SK-N-SH (cell line): Measurements from ENCODE around the gene CNTFR. TPM values are rescaled to one million over a fixed set of nuclear protein-coding genes. Genes with fewer than 3 reads are reported as not detected.
A peak's percentile ranks its signal among the peaks of the same experiment; 100 is the strongest.

Experiments used
- CTCF ChIA-PET: fragments of 300-600, 350-600 bp; formaldehyde crosslinking; extraction: SDS; loops from one replicate; lab custom pipeline; 2021; lab: Yijun Ruan, JAX
- POLR2A ChIA-PET: fragments of 350-600 bp; sonication (Branson Sonifier 250); formaldehyde crosslinking; extraction: SDS; loops from one replicate; lab custom pipeline; 2020; ENCODE audit warnings: antibody characterized with exemption, inconsistent platforms; lab: Yijun Ruan, JAX
- DNase-seq: peaks from one replicate; pipeline ENCODE4 v3.0.0; 2012
- H2AFZ ChIP-seq: fragments of 200-600 bp; sonication (generic); 2 replicates; pipeline ENCODE4 v1.8.1; 2016; ENCODE audit warnings: antibody characterized with exemption, mild to moderate bottlenecking, low read depth
- H3F3A ChIP-seq: fragments of 200-600 bp; sonication (generic); replicated peaks from 2 replicates; pipeline ENCODE3; 2016; ENCODE audit warnings: antibody characterized with exemption, mild to moderate bottlenecking; ENCODE audit not compliant: insufficient read depth
- H3K27ac ChIP-seq, 2 experiments: fragments of 200-500 bp in 1 of 2; fragments of 200-600 bp in 1 of 2; sonication (Bioruptor generic) in 1 of 2; sonication (generic), shearing (Covaris generic) in 1 of 2; 2 replicates each; pipeline versions ENCODE4 v1.5.1 to v1.6.1; 2014 to 2016; ENCODE audit warnings: low read depth in 2 of 2, inconsistent platforms in 1 of 2, low read length in 1 of 2, mild to moderate bottlenecking in 1 of 2, mixed read lengths in 1 of 2
- H3K27me3 ChIP-seq: fragments of 200-600 bp; sonication (generic), shearing (Covaris generic); 2 replicates; pipeline ENCODE4 v1.6.1; 2016; ENCODE audit warnings: mixed run types; ENCODE audit not compliant: insufficient read depth
- H3K36me3 ChIP-seq, 2 experiments: fragments of 200-500 bp in 1 of 2; fragments of 200-600 bp in 1 of 2; sonication (Bioruptor generic) in 1 of 2; sonication (generic) in 1 of 2; replicated peaks in 1 of 2; 2 replicates each; pipeline versions ENCODE3 to v1.5.1; 2014 to 2016; ENCODE audit warnings: low read length in 1 of 2, mild to moderate bottlenecking in 1 of 2; ENCODE audit not compliant: insufficient read depth in 2 of 2, control insufficient read depth in 1 of 2
- H3K4me1 ChIP-seq, 2 experiments: fragments of 200-500 bp in 1 of 2; fragments of 200-600 bp in 1 of 2; sonication (Bioruptor generic) in 1 of 2; sonication (generic), shearing (Covaris generic) in 1 of 2; 2 replicates each; pipeline versions ENCODE4 v1.5.1 to v1.6.1; 2014 to 2016; ENCODE audit warnings: low read depth in 1 of 2, low read length in 1 of 2, mixed run types in 1 of 2; ENCODE audit not compliant: insufficient read depth in 2 of 2, control insufficient read depth in 1 of 2
- H3K4me2 ChIP-seq: fragments of 200-600 bp; sonication (generic), shearing (Covaris generic); 2 replicates; pipeline ENCODE4 v1.6.1; 2017; ENCODE audit warnings: mixed run types
- H3K4me3 ChIP-seq, 2 experiments: fragments of 200-500 bp in 1 of 2; fragments of 200-600 bp in 1 of 2; sonication (Bioruptor generic) in 1 of 2; sonication (generic), shearing (Covaris generic) in 1 of 2; 2 replicates each; pipeline versions ENCODE4 v1.5.1 to v1.8.1; 2014 to 2016; ENCODE audit warnings: low read depth in 2 of 2, inconsistent platforms in 1 of 2, low read length in 1 of 2, mild to moderate bottlenecking in 1 of 2, mixed read lengths in 1 of 2, moderate library complexity in 1 of 2
- H3K79me2 ChIP-seq: fragments of 200-600 bp; sonication (generic); 2 replicates; pipeline ENCODE4 v1.8.1; 2017; ENCODE audit warnings: mild to moderate bottlenecking; ENCODE audit not compliant: insufficient read depth
- H3K9ac ChIP-seq: fragments of 200-600 bp; sonication (generic); 2 replicates; pipeline ENCODE4 v1.6.1; 2017; ENCODE audit warnings: mixed run types
- H3K9me2 ChIP-seq: fragments of 200-600 bp; sonication (generic); 2 replicates; pipeline ENCODE4 v1.6.1; 2017; ENCODE audit warnings: mixed run types
- H3K9me3 ChIP-seq: fragments of 200-600 bp; sonication (generic); 2 replicates; pipeline ENCODE4 v1.6.1; 2017; ENCODE audit warnings: mixed run types, mild to moderate bottlenecking, moderate library complexity
- H4K20me1 ChIP-seq: fragments of 200-600 bp; sonication (generic); 2 replicates; pipeline ENCODE4 v1.6.1; 2017; ENCODE audit warnings: mild to moderate bottlenecking, mixed run types; ENCODE audit not compliant: insufficient read depth
- ELF1 ChIP-seq: IDR thresholded peaks from 2 replicates; pipeline ENCODE4 v1.4.0; 2012
- EP300 ChIP-seq, 2 experiments: IDR thresholded peaks; 2 replicates each; pipeline versions ENCODE4 v1.4.0 to v1.6.1; 2012; ENCODE audit warnings: borderline replicate concordance in 1 of 2, low read depth in 1 of 2, low read length in 1 of 2
- EZH2phosphoT487 ChIP-seq: fragments of 200-600 bp; sonication (generic); IDR thresholded peaks from 2 replicates; pipeline ENCODE4 v1.6.1; 2017; ENCODE audit warnings: low read depth, mixed run types, mild to moderate bottlenecking, antibody characterized with exemption, moderate library complexity, borderline replicate concordance
- FOSL2 ChIP-seq: IDR thresholded peaks from 2 replicates; pipeline ENCODE4 v1.4.0; 2012; ENCODE audit warnings: low read depth, mild to moderate bottlenecking, moderate library complexity, borderline replicate concordance
- FOXJ3 ChIP-seq: sonication (generic); formaldehyde crosslinking; IDR thresholded peaks from 2 replicates; pipeline ENCODE4 v1.5.1; 2020; ENCODE audit warnings: mild to moderate bottlenecking, missing genetic modification reagents
- FOXM1 ChIP-seq: IDR thresholded peaks from 2 replicates; pipeline ENCODE4 v1.4.0; 2012; ENCODE audit warnings: low read depth, mild to moderate bottlenecking
- GABPA ChIP-seq: IDR thresholded peaks from 2 replicates; pipeline ENCODE4 v1.4.0; 2012; ENCODE audit warnings: low read depth, mild to moderate bottlenecking
- GATA2 ChIP-seq: sonication (generic); formaldehyde crosslinking; IDR thresholded peaks from 2 replicates; pipeline ENCODE4 v1.5.0; 2020; ENCODE audit warnings: mild to moderate bottlenecking, missing genetic modification reagents
- JUND ChIP-seq: IDR thresholded peaks from 2 replicates; pipeline ENCODE4 v1.4.0; 2012
- MXI1 ChIP-seq: IDR thresholded peaks from 2 replicates; pipeline ENCODE4 v1.6.1; 2012; ENCODE audit warnings: mild to moderate bottlenecking, low read depth, low read length, improper control_type of control experiment
- POLR2AphosphoS5 ChIP-seq: IDR thresholded peaks from 2 replicates; pipeline ENCODE4 v1.6.1; 2012; ENCODE audit warnings: low read depth, low read length
- RAD21 ChIP-seq: IDR thresholded peaks from 2 replicates; pipeline ENCODE4 v1.6.1; 2012; ENCODE audit warnings: mild to moderate bottlenecking, low read length
- RCOR1 ChIP-seq: fragments of 150-350 bp; IDR thresholded peaks from 2 replicates; pipeline ENCODE4 v1.6.1; 2017; ENCODE audit warnings: antibody characterized with exemption, low read length
- RFX5 ChIP-seq: IDR thresholded peaks from 2 replicates; pipeline ENCODE4 v1.6.1; 2012; ENCODE audit warnings: mild to moderate bottlenecking, improper control_type of control experiment, low read length
- RXRA ChIP-seq: IDR thresholded peaks from 2 replicates; pipeline ENCODE4 v1.4.0; 2012; ENCODE audit warnings: low read depth, mild to moderate bottlenecking, borderline replicate concordance
- TCF12 ChIP-seq: IDR thresholded peaks from 2 replicates; pipeline ENCODE4 v1.4.0; 2012
- USF2 ChIP-seq: fragments of 150-350 bp; IDR thresholded peaks from 2 replicates; pipeline ENCODE4 v1.6.1; 2017; ENCODE audit warnings: antibody characterized with exemption, low read length, low read depth, borderline replicate concordance
- YY1 ChIP-seq: IDR thresholded peaks from 2 replicates; pipeline ENCODE4 v1.4.0; 2012; ENCODE audit warnings: low read depth, mild to moderate bottlenecking
- WGBS: methylation state at CpG from one replicate; pipeline ENCODE4 v1.1.6; 2017; ENCODE audit warnings: low lambda C conversion rate; 5-methylcytosine and 5-hydroxymethylcytosine counted together
- polyA plus RNA-seq, 3 experiments: library from polyadenylated mRNA; depleted of rRNA; stranded (reverse); fragments of >200 nt; gene quantifications; 2 replicates each; pipeline ENCODE4 v1.2.3, GENCODE V29; 2012
- TF ChIP-seq, protein P1 (sequence below): IDR thresholded peaks from 2 replicates; pipeline ENCODE4; 2012
- TF ChIP-seq, protein P2 (sequence below): IDR thresholded peaks from 2 replicates; pipeline ENCODE4 v1.6.1; 2012; ENCODE audit warnings: mild to moderate bottlenecking, low read depth, low read length, moderate library complexity

The CNTFR gene
- polyA plus RNA-seq, 1 of the 3 experiments (the other 2 are of a cell fraction): 1.8 TPM

DNA sequence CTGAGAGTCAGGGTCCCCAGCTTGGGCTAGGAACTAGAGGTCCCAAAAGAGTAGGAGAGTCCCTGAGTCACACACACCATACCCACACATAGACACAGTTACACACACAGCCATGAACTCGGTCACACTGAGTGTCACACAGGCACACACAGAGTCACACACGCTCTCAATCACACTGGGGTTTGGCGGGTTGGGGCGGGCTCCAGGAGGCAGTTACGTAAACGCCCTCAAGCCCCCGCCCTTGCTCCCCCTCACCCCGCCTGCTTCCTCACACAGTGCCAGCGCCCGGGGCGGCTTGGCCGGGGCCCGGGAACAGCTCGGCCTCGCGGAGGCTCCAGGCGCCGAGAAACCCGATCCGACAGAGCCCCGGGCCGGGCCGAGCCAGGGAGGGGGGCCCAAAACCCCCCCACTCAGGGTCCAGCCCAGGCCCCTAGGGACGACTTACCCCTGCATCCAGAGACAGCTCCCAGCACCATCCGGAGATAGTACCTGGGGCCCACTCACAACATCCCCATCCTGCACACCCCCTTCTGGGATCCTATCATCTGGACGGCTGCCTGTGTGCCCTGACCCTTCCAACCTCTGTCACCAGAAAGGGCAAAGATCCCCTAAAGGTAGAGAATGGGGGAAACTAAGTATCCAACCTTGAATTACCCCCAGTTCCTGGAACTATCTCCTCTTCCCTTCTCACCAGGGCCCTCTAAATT, 3.5 kb upstream of the CNTFR start:
- Histone ChIP-seq H3K27ac (no peak overlapping the region), H3F3A (no peaks in the 10 kb centered on the region), H3K9me2 (no peaks in the 10 kb centered on the region), H3K4me1 (peaks cover 0 to 14% of the 10 kb centered on the region in 2 experiments; a peak in 1 of 4 replicates), H3K27me3 (peaks cover 27% of the 10 kb centered on the region), H3K9ac (no peak overlapping the region), H3K79me2 (no peaks in the 10 kb centered on the region), H3K4me2 (no peak overlapping the region), H3K4me3 (no peak overlapping the region), H4K20me1 (0 out of 2 replicates have a peak, but pooled peaks cover 4% of the 10 kb centered on the region), H2AFZ (no peak overlapping the region), H3K36me3 (no peaks in the 10 kb centered on the region), H3K9me3 (no peaks in the 10 kb centered on the region)
- no peak for TF ChIP-seq YY1
- TF ChIP-seq ELF1: no peak
- TF ChIP-seq, protein P1, sequence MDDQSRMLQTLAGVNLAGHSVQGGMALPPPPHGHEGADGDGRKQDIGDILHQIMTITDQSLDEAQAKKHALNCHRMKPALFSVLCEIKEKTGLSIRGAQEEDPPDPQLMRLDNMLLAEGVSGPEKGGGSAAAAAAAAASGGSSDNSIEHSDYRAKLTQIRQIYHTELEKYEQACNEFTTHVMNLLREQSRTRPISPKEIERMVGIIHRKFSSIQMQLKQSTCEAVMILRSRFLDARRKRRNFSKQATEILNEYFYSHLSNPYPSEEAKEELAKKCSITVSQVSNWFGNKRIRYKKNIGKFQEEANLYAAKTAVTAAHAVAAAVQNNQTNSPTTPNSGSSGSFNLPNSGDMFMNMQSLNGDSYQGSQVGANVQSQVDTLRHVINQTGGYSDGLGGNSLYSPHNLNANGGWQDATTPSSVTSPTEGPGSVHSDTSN: no peak
- TF ChIP-seq MXI1: no peak
- no peak for TF ChIP-seq EP300 (IDR thresholded peaks at IDR 0.05; ENCODE audit: borderline replicate concordance in 1 of 2, low read depth in 1 of 2, low read length in 1 of 2)
- TF ChIP-seq RFX5: no peak
- no peak for TF ChIP-seq POLR2AphosphoS5
- TF ChIP-seq RXRA: no peak
- no peak for TF ChIP-seq FOXJ3 (CRISPR knock-in tag)
- TF ChIP-seq GATA2 (CRISPR knock-in tag): no peak
- no peak for TF ChIP-seq TCF12
- TF ChIP-seq USF2: no peak
- no peak for TF ChIP-seq FOSL2
- no peak for TF ChIP-seq RCOR1
- TF ChIP-seq EZH2phosphoT487: no peak
- TF ChIP-seq, protein P2, sequence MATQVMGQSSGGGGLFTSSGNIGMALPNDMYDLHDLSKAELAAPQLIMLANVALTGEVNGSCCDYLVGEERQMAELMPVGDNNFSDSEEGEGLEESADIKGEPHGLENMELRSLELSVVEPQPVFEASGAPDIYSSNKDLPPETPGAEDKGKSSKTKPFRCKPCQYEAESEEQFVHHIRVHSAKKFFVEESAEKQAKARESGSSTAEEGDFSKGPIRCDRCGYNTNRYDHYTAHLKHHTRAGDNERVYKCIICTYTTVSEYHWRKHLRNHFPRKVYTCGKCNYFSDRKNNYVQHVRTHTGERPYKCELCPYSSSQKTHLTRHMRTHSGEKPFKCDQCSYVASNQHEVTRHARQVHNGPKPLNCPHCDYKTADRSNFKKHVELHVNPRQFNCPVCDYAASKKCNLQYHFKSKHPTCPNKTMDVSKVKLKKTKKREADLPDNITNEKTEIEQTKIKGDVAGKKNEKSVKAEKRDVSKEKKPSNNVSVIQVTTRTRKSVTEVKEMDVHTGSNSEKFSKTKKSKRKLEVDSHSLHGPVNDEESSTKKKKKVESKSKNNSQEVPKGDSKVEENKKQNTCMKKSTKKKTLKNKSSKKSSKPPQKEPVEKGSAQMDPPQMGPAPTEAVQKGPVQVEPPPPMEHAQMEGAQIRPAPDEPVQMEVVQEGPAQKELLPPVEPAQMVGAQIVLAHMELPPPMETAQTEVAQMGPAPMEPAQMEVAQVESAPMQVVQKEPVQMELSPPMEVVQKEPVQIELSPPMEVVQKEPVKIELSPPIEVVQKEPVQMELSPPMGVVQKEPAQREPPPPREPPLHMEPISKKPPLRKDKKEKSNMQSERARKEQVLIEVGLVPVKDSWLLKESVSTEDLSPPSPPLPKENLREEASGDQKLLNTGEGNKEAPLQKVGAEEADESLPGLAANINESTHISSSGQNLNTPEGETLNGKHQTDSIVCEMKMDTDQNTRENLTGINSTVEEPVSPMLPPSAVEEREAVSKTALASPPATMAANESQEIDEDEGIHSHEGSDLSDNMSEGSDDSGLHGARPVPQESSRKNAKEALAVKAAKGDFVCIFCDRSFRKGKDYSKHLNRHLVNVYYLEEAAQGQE: no peak
- no peak for TF ChIP-seq RAD21
- TF ChIP-seq FOXM1: no peak
- no peak for TF ChIP-seq JUND
- no peak for TF ChIP-seq GABPA
- ChIA-PET POLR2A (no interaction called here), CTCF (interaction anchor here (0.8 to 9.8 kb wide), 18 partner anchors 8 to 260 kb away, joined by 3 to 507 read pairs (median 24); partner anchors contain the start of gene RPP25L)
- 74% methylated on average over 25 of the region's 26 CpGs for WGBS
- DNase-seq: peak; percentile 47
